DMS 273 (cell line): ENCODE results near the gene AGBL4.
"Not testable (repeated sequence)": the region's sequence is repeated elsewhere in the genome, so short reads cannot be mapped to it uniquely, and the experiment has no call there.

ENCODE experiments used
- DNase-seq: peaks from one replicate; lab custom pipeline; 2025; ENCODE audit not compliant: unreplicated experiment; lab: John Stamatoyannopoulos, UW

AGBL4 gene

GRCh38 chr1:49050041-49050440 lies 973.7 kb downstream of the AGBL4 start:
- DNase-seq, result no peak

DNA sequence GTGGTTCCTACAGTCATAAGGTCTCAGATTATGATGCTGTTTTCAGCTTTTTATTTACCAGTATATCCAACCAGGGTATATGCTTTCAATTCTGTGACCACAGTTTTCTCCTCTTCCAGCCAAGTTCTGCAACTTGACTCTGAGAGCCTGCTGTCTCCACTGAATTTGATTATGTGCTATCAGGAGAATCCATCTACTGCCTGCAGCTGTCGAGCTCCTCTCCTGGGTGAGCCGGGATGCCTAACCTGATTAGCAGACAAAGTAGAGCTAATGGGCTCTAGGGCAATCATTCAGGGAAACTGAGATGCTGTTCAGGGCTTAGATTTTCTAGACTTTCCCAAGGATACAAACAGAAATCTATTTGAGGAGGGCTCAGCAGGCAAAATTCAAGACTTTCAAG lies 975.6 kb downstream of the AGBL4 start:
- DNase-seq, result peak; percentile 93

DNA sequence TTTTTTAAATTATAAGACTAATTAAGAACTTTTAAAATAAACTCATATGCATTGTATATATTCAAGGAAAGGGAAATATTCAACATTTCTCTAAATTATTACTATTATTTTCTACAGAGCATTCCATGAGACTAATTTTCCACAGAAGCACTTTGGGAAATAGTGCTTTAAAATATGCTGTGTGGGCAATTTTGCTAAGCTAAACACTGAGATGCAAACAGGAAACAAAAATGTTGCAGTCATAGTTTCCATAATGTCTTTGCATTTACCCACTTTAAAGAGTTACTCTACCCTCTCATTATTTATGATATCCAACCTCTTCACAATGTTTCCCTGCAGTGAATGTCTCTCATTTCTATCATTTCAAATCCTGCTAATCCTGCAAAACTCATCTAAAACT lies 977.4 kb downstream of the AGBL4 start:
- no peak for DNase-seq

GRCh38 chr1:49045371-49045770 lies 978.4 kb downstream of the AGBL4 start:
- peak; percentile 85 for DNase-seq

DNA sequence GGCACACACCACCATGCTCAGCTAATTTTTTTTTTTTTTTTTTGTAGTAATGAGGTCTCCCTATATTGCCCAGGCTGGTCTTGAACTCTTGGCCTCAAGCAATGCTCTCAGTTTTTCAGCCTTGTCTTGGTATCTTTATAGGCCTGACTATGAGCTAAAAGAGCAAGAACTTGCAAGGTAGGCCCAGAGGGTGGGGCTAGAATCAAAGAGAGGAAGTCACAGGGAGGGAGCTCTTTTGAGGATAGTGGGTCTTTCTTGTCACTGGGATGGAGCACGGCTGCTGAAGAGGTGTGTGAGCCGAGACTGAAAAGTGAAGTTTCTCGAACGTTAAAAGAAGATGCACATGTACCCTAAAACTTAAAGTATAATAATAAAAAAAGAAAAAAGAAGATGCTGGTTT lies 987.1 kb downstream of the AGBL4 start:
- DNase-seq, result peak; percentile 39

DNA sequence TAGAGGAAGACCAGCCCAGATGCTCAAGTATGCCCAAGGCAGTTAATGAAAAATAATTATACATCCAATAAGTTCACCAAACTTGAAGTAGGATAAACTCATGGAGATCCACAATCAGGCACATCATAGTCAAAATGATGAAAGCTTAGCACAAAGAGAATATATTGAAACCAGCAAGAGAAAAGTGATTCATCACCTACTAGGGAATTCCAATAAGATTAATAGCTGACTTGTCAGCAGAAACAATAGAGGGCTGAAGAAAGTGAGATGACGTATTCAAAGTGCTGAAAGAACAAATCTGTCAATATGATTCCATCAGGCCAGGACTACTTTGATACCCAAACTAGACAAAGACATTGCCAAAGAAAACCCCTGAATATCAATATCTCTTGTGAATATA lies 995.4 kb downstream of the AGBL4 start:
- no peak for DNase-seq

DNA sequence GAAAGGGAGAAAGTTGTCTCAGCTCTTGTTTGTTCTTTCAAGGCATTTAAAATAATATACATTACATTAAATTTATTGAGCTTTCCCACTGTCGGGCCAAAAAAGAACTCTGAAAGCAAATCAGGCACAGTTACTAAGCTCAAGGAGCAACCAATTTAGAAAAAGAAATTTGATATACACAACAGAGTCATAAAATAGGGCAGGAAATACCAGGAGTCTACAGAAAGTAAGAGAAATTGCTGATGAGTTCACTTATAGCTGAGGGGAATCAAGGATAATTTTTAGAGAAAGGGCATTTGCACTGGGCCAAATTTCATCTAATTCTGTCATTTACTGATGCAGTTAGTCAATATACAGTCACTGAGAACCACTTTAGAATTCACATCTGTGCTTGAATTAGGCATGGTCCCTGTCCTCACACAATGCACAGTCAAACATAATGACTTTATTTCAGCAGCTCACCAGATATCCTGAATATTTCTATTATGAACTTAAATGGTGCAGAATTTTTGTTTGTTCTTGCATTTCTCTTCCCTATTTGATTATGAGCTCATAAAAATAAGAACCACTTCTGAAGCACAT lies 997.4 kb downstream of the AGBL4 start:
- DNase-seq, result no peak

GRCh38 chr1:49016030-49016977 lies 1007.5 kb downstream of the AGBL4 start:
- peak; percentile 80 for DNase-seq

DNA sequence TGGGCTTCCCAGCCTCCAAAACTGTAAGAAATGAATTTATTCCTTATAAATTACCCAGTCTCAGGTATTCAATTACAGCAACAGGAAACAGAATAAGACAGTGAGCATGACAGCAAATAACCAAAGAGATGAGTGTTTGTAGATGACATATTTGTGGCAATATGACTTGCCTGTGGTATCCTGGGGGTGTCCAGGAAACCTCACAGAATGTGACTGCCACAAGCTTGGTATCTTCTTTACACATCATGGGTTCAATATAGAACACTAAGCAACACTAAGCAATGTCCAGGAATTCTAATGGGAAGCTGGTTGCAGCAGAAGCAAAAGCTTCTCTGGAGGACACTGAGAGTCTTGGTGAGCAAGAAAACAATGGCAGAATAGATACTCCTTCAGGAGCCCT lies 1010.7 kb downstream of the AGBL4 start:
- no peak for DNase-seq

DNA sequence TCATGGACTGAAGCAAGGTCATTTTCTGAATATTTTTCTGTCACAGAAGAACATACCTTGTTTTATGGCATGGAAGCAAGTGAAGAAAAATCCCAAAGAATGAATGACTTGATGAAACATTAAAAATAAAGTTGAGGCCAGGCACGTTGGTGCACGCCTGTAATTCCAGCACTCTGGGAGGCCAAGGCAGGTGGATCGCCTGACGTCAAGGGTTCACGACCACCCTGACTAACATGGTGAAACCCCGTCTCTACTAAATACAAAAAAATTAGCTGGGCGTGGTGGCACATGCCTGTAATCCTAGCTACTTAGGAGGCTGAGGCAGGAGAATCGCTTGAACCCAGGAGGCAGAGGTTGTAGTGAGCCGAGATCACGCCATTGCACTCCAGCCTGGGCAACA lies 1020.8 kb downstream of the AGBL4 start:
- not testable (repeated sequence) for DNase-seq

GRCh38 chr1:48999321-48999720 lies 1024.4 kb downstream of the AGBL4 start:
- DNase-seq, result no peak

- no peak for DNase-seq
Measured at GRCh38 chr1:48996311-48996710, 1027.4 kb downstream of the AGBL4 start.

DNA sequence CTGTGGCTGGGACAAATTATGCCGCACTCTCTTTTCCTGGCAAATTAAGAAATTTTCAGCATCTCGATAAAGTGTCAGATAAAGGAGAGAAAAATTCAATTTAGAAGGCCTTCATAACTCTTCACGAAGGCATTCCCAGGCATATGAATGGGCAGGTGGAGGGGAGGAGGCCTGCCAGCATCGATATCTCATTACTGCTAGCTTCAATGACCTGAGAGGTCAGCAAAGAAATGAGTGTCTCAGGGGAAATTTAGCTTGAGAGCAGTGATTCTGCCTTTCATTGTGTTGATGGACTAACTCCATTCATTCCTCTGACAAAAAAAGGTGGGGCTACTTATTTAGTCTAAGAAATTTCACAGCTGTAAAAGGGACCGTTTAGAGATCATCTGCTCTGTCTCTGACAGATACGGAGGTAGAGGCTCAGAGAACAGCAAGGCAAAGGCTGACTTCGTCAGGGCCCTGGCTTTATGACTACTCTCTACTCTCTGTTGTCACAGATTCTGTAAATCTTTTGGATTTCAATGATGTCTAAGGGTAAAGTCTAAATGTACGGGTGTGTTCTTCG lies 1035.0 kb downstream of the AGBL4 start:
- DNase-seq, result no peak

DNA sequence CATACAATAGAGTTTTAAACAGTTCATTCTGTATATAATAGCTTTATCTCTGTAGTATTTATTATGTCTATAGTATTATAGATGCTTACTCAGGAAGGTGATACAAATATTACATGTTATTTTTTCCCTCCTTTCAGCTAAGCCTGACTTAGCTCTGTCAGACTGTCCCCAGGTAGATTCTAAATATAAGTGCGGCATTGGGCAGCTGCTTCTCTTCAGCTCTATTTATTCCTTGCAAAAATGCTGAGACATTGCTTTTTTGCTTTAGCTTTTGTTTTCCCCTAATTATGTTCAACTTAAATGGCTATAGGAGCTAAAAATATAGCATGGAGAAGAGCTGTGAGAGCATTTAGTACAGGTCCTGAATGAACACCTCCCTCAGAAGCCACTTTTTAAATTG lies 1043.8 kb downstream of the AGBL4 start:
- DNase-seq, result no peak

DNA sequence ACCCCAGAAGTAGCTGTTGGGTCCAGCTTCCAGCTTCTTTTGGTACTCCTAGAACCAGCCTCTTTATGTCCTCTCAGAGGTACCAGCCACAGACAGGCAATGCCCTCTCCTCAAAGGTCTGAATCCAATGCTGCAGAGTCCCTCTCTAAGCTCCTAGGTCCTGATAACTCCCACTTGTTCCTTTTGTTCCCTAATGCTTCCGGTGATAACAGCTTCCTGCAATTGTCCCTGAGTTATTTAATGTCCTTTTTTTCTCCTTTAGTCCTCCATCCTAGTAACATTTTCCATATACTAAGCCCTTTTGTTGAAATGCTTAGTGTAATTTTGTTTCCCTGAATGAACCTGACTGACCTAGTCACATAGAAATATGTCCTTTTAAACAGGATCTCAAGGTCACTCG lies 1045.3 kb downstream of the AGBL4 start:
- no peak for DNase-seq

DNA sequence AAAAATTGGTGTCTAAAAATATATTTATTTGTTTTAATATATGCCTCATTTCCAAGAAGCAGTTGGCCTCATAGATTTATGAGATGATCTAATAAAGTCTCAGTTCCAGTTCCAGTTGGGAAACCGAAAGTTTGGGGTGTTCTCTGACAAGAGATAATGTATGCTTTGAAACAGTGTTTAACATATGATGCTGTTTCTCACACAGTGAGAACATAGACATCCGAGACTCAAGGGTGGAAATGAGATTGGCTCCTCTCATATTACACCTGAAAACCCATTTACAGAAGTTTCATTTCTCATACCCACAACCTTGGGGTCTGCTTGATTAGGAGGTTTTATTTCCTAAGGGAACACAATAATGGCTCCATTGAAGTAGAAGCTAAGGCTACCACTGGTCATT lies 1046.5 kb downstream of the AGBL4 start:
- DNase-seq, result no peak

- DNase-seq, result no peak
Measured at GRCh38 chr1:48969971-48970370, 1053.8 kb downstream of the AGBL4 start.

DNA sequence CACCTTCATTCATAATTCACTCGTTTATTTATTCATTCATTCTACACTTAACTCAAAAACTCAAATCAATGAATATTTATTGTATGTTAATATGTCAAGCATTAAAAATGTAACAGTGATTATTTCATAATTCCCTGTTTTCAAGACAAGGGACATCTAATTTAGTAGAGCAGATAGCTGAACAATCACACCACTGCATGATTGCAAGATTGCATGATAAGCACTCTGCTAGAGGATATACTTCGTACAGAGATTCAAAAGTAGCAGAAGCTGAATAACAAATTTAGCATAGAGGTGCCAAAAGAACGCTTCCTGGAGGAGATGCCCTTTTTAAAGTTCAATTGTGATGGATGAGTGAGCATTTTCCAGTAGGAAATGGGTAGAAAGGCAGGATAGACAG lies 1056.4 kb downstream of the AGBL4 start:
- no peak for DNase-seq

DNA sequence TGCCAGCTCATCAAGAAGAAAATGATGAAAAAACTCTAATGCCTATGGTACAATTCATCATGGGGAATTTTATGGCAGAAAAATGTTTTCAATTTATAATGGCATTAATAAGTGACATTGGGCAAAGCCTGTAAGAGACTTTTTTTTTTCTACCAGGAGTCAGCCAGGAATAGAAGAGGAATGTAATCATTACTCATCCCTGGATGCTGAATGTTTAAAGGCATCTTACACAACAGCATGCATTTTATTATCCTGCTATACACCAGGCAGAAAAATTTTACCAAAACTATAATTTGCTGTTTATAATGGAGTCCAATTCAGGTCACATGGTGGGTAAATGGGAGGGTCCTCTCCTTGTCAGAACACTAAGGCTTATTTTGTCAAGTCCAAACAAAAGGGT lies 1057.2 kb downstream of the AGBL4 start:
- DNase-seq, result no peak

GRCh38 chr1:48960320-48960719 lies 1063.4 kb downstream of the AGBL4 start:
- no peak for DNase-seq

- no peak for DNase-seq
Measured at GRCh38 chr1:48955774-48956173, 1068.0 kb downstream of the AGBL4 start.

DNA sequence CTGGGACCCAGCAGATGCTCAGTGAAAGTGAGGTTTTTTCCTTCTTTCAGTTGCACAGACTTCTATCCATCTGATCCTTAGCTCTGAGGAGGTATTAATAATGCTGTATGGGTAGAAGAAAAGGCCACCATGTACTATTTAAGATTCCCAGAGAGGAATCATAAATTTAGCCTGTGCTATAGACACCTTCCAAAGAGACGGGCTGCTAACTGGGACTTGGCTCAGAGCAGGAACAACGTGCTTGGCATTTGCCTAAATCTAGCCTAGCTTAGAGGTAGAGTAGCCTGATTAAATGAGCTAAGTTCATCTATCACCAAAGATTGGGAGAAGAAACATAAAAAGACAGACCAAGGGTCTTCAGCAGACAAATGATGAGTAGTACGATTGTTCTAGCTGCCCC lies 1070.1 kb downstream of the AGBL4 start:
- no peak for DNase-seq
